Spleen (tissue), 7 donors: ENCODE measurements around the gene RADIL.

Source experiments
- POLR2A ChIP-seq, 3 donors: fragments of 450-650 bp; IDR thresholded peaks; one replicate each; pipeline ENCODE4 v1.5.1; 2017; ENCODE audit warnings: antibody characterized with exemption in 3 of 3, mild to moderate bottlenecking in 1 of 3
- POLR2AphosphoS5 ChIP-seq, 3 donors: sonication (generic); formaldehyde crosslinking; IDR thresholded peaks; one replicate each; pipeline ENCODE4 v1.5.1; 2017; ENCODE audit warnings: antibody characterized with exemption in 3 of 3
- TF ChIP-seq, protein P1 (sequence below), 11 experiments: fragments of 200-600 bp in 7 of 11; fragments of 450-650 bp in 4 of 11; sonication (generic) in 4 of 11; IDR thresholded peaks in 8 of 11; conservative IDR thresholded peaks in 3 of 11; 1 replicate in 7 of 11; 2 replicates in 4 of 11; pipeline versions ENCODE4 v1.4.0 to v1.8.0; 2016 to 2021; ENCODE audit warnings: antibody characterized with exemption in 11 of 11, inconsistent platforms in 4 of 11, mild to moderate bottlenecking in 1 of 11
- donor health status: DM: no; HTN: no; CAD: no; lungs with moderate emphysema.
- donor health status: DM: no; HTN: no; CAD: no.
- donor health status: DM: no; HTN: no; CAD: no.

DNA sequence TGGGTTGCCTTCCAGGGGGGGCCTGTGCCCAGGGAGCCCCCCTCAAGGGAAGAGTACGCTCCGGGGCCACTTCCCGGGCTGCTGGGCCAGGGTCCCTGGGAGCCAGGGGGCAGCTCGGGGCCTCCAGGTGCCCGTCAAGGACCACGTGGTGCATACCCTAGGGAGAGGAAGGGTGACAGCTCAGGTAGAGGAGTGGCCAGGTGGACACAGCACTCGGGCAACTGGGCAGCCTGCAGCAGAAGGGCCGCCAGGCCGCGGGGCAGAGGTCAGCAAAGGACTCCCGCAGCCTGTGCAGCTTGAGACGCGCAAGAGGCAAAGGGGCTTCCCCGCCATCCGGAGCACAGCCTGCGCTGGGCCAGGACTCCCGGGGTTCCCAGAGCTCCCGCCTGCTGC lies 81.7 kb downstream of the RADIL start:
- TF ChIP-seq, protein P1, sequence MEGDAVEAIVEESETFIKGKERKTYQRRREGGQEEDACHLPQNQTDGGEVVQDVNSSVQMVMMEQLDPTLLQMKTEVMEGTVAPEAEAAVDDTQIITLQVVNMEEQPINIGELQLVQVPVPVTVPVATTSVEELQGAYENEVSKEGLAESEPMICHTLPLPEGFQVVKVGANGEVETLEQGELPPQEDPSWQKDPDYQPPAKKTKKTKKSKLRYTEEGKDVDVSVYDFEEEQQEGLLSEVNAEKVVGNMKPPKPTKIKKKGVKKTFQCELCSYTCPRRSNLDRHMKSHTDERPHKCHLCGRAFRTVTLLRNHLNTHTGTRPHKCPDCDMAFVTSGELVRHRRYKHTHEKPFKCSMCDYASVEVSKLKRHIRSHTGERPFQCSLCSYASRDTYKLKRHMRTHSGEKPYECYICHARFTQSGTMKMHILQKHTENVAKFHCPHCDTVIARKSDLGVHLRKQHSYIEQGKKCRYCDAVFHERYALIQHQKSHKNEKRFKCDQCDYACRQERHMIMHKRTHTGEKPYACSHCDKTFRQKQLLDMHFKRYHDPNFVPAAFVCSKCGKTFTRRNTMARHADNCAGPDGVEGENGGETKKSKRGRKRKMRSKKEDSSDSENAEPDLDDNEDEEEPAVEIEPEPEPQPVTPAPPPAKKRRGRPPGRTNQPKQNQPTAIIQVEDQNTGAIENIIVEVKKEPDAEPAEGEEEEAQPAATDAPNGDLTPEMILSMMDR (IDR thresholded peaks at IDR 0.05 in 8 of 11, conservative IDR thresholded peaks at IDR 0.05 in 3 of 11) = no peak
- TF ChIP-seq POLR2A (IDR thresholded peaks at IDR 0.05) = no peak
- TF ChIP-seq POLR2AphosphoS5 (IDR thresholded peaks at IDR 0.05) = no peak
